ENCODE data around the gene SPATA24. TPM values are rescaled to one million over a fixed set of nuclear protein-coding genes. Genes with fewer than 3 reads are reported as not detected.
A peak's percentile ranks its signal among the peaks of the same experiment; 100 is the strongest.

Gene SPATA24
- total and polyA plus RNA-seq, 2 of the 8 experiments (the other 6 are each of a cell fraction or from before 2014, with no cell fraction given), result 5.8 to 9.4 TPM

- TF ChIP-seq E2F6 (IDR thresholded peaks at IDR 0.05), result no peak
- 0 out of 2 replicates have a peak, but pooled peaks have one; percentile 19 for TF ChIP-seq SP1 (IDR thresholded peaks at IDR 0.05; ENCODE audit: low read depth, low read length)
- TF ChIP-seq KDM5A (IDR thresholded peaks at IDR 0.05; ENCODE audit: low read length), result no peak
- no peak for TF ChIP-seq ATF3 (IDR thresholded peaks at IDR 0.05; ENCODE audit: insufficient read depth, low read depth, low read length)
- no peak for TF ChIP-seq CBX5 (IDR thresholded peaks at IDR 0.05; ENCODE audit: low read depth, low read length)
Measured at GRCh38 chr5:139388198-139388821, 15.6 kb downstream of the SPATA24 start (continued).

Data from H1 (cell line).